ENCODE results near the gene TIGD1. TPM values are rescaled to one million over a fixed set of nuclear protein-coding genes. Genes with fewer than 3 reads are reported as not detected.

TIGD1 gene
- total RNA-seq, 1 donor from 2014 or later, result 14.6 TPM

- no peaks in the 10 kb centered on the region for H3K9me3 ChIP-seq (ENCODE audit: low read depth)
- no peak overlapping the region for H2AFZ ChIP-seq (replicated peaks)
- H3K27ac ChIP-seq, result no peak overlapping the region
- no peak overlapping the region for H3K27ac Mint-ChIP-seq
- no peak overlapping the region for H3K4me3 Mint-ChIP-seq
- H3K4me3 ChIP-seq, result no peak overlapping the region
- H3K4me1 ChIP-seq, result no peaks in the 10 kb centered on the region
- H3K9me3 Mint-ChIP-seq, result no peaks in the 10 kb centered on the region
- peaks cover 7% of the 10 kb centered on the region for H3K4me1 Mint-ChIP-seq
- TF ChIP-seq EZH2 (IDR thresholded peaks at IDR 0.05), result no peak
- TF ChIP-seq EZH2phosphoT487 (IDR thresholded peaks at IDR 0.05), result no peak
- TF ChIP-seq CTCF (IDR thresholded peaks at IDR 0.05), result no peak
- H4K20me1 ChIP-seq (ENCODE audit: low read depth), result peaks cover 44% of the 10 kb centered on the region
- no peaks in the 10 kb centered on the region for H3K27me3 ChIP-seq
- H3F3A ChIP-seq (ENCODE audit: low read depth), result no peaks in the 10 kb centered on the region
- peaks cover 5% of the 10 kb centered on the region for H3K36me3 ChIP-seq
- peaks cover 44% of the 10 kb centered on the region for H3K79me2 ChIP-seq (ENCODE audit: low read depth)
- H3K4me2 ChIP-seq, result no peak overlapping the region
- no peak for DNase-seq (ENCODE audit: low spot score)
- H3K9ac ChIP-seq, result no peak overlapping the region
- peaks cover 2% of the 10 kb centered on the region for H3K27me3 Mint-ChIP-seq (ENCODE audit: insufficient read depth, low read depth)
- peaks cover 14% of the 10 kb centered on the region for H3K36me3 Mint-ChIP-seq
Observed at GRCh38 chr2:232556426-232556825, 6.1 kb upstream of the TIGD1 start.

DNA sequence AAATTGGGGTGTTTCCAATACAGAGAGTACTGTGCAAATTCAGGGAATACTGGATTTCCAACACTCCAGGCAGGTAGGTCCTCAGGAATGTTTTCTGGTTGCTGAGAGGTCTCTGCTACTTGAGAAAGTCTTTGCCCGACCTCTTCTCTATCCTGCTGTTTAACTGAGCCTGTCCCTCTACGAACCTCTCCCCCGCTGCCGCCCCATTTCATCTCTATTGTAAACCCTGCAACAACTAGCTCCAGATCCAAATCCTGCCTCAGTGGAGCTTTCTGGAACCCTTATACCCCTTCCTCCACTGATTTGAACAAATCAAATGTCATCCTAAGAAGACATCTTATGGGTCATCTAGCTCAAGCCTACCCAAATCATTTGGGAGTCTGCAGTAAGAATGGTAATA, 1.4 kb upstream of the TIGD1 start:
- Histone ChIP-seq H2AFZ (replicated peaks) (no peak overlapping the region), H4K20me1 (ENCODE audit: low read depth) (peaks cover 44% of the 10 kb centered on the region), H3K79me2 (ENCODE audit: low read depth) (peaks cover 78% of the 10 kb centered on the region), H3K27me3 (no peaks in the 10 kb centered on the region), H3K9ac (no peak overlapping the region), H3K9me3 (ENCODE audit: low read depth) (no peaks in the 10 kb centered on the region), H3K27ac (no peak overlapping the region), H3K4me1 (peaks cover 4% of the 10 kb centered on the region), H3K36me3 (no peaks in the 10 kb centered on the region), H3K4me2 (peak overlapping the region; percentile 84), H3F3A (ENCODE audit: low read depth) (peaks cover 11% of the 10 kb centered on the region), H3K4me3 (peak overlapping the region; percentile 58)
- Mint-ChIP-seq H3K27ac (no peak overlapping the region), H3K4me1 (peaks cover 15% of the 10 kb centered on the region), H3K4me3 (peak overlapping the region; percentile 99), H3K9me3 (peaks cover 17% of the 10 kb centered on the region), H3K36me3 (peaks cover 35% of the 10 kb centered on the region), H3K27me3 (ENCODE audit: insufficient read depth, low read depth) (peaks cover 2% of the 10 kb centered on the region)
- TF ChIP-seq CTCF (IDR thresholded peaks at IDR 0.05) (no peak), EZH2phosphoT487 (IDR thresholded peaks at IDR 0.05) (no peak), EZH2 (IDR thresholded peaks at IDR 0.05) (no peak)
- DNase-seq (ENCODE audit: low spot score), result no peak

DNA sequence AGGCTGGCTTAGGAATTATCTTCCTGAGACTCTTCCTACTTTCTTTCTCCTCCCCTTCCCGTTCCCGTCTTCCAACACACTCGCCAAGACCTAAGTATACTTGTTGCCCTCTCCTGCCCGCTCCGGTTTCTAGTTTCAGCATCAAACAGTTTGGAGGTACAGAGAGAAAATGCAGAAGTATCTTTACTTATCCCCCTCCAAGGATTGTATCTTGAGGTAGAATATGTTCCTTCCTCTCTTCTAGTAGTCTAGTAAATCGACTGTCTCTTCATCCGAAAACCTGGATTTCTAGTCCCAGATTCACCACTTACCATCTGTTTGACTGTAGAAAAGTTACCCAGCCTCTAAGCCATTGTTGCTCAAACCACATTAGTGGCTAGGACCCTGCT, 887 bp upstream of the TIGD1 start:
- Mint-ChIP-seq H3K4me3 (peak overlapping the region; percentile 99), H3K4me1 (peaks cover 15% of the 10 kb centered on the region), H3K27ac (peak overlapping the region; percentile 47), H3K27me3 (ENCODE audit: insufficient read depth, low read depth) (peaks cover 4% of the 10 kb centered on the region), H3K36me3 (peaks cover 37% of the 10 kb centered on the region), H3K9me3 (peaks cover 19% of the 10 kb centered on the region)
- Histone ChIP-seq H3K9ac (peak overlapping the region; percentile 72), H3K9me3 (ENCODE audit: low read depth) (no peaks in the 10 kb centered on the region), H3K27me3 (no peaks in the 10 kb centered on the region), H3F3A (ENCODE audit: low read depth) (peaks cover 11% of the 10 kb centered on the region), H3K36me3 (no peaks in the 10 kb centered on the region), H4K20me1 (ENCODE audit: low read depth) (peaks cover 38% of the 10 kb centered on the region), H3K4me1 (peaks cover 4% of the 10 kb centered on the region), H3K4me2 (peak overlapping the region; percentile 84), H3K79me2 (ENCODE audit: low read depth) (peaks cover 78% of the 10 kb centered on the region), H3K27ac (no peak overlapping the region), H3K4me3 (peak overlapping the region; percentile 58), H2AFZ (replicated peaks) (no peak overlapping the region)
- TF ChIP-seq CTCF (IDR thresholded peaks at IDR 0.05) (no peak), EZH2phosphoT487 (IDR thresholded peaks at IDR 0.05) (no peak), EZH2 (IDR thresholded peaks at IDR 0.05) (no peak)
- DNase-seq (ENCODE audit: low spot score), result no peak
